ENCODE results near the gene RSPO3.
"Not testable (repeated sequence)": the region's sequence is repeated elsewhere in the genome, so short reads cannot be mapped to it uniquely, and the experiment has no call there.

RSPO3 gene

GRCh38 chr6:127214032-127214431 lies 95.6 kb downstream of the RSPO3 start:
- H3K27me3 ChIP-seq (ENCODE audit: control insufficient read depth in 2 of 2, insufficient read depth in 2 of 2, low read length in 2 of 2) = not testable (repeated sequence)

GRCh38 chr6:127214531-127214930 lies 96.1 kb downstream of the RSPO3 start:
- H3K9me3 ChIP-seq (ENCODE audit: control insufficient read depth in 2 of 2, low read length in 2 of 2); H3K4me1 ChIP-seq (ENCODE audit: control insufficient read depth in 2 of 2, insufficient read depth in 2 of 2, low read length in 2 of 2); H3K27me3 ChIP-seq (ENCODE audit: control insufficient read depth in 2 of 2, insufficient read depth in 2 of 2, low read length in 2 of 2); H3K9ac ChIP-seq (ENCODE audit: low read depth in 1 of 2, low read length in 2 of 2); H3K27ac ChIP-seq (ENCODE audit: low read depth in 2 of 2, low read length in 2 of 2); H3K36me3 ChIP-seq (ENCODE audit: control insufficient read depth in 2 of 2, insufficient read depth in 2 of 2, low read length in 2 of 2); H3K4me3 ChIP-seq (ENCODE audit: low read length in 2 of 2): not testable (repeated sequence)

More at GRCh38 chr6:127214032-127214431, 95.6 kb downstream of the RSPO3 start:
- not testable (repeated sequence) for H3K4me1 ChIP-seq (ENCODE audit: control insufficient read depth in 2 of 2, insufficient read depth in 2 of 2, low read length in 2 of 2); H3K4me3 ChIP-seq (ENCODE audit: low read length in 2 of 2); H3K9me3 ChIP-seq (ENCODE audit: control insufficient read depth in 2 of 2, low read length in 2 of 2); H3K36me3 ChIP-seq (ENCODE audit: control insufficient read depth in 2 of 2, insufficient read depth in 2 of 2, low read length in 2 of 2); H3K9ac ChIP-seq (ENCODE audit: low read depth in 1 of 2, low read length in 2 of 2); H3K27ac ChIP-seq (ENCODE audit: low read depth in 2 of 2, low read length in 2 of 2)

DNA sequence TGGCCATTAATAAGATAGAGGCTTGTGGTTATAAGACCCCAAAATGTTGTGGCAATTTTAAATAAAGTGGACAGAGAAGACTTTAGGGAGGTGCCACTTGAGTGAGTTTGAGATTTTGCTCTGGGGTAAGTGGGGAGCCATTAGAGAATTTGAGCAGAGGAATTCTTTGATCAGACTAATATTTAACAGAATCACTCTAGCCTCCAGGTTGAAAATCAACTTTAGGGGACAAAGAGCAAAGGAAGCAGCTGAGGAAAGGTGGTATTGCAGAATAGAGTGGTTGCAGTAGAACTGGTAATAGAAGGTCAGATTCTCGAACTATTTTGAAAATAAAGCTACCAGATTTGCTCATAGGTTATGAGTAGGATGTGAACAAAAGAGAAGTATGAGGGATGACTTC lies 97.5 kb downstream of the RSPO3 start:
- H3K27me3 ChIP-seq (ENCODE audit: control insufficient read depth in 2 of 2, insufficient read depth in 2 of 2, low read length in 2 of 2) = no peaks in the 10 kb centered on the region
- H3K36me3 ChIP-seq (ENCODE audit: control insufficient read depth in 2 of 2, insufficient read depth in 2 of 2, low read length in 2 of 2) = no peaks in the 10 kb centered on the region
- no peak overlapping the region for H3K4me3 ChIP-seq (ENCODE audit: low read length in 2 of 2)
- H3K9ac ChIP-seq (ENCODE audit: low read depth in 1 of 2, low read length in 2 of 2) = no peak overlapping the region
- no peaks in the 10 kb centered on the region for H3K4me1 ChIP-seq (ENCODE audit: control insufficient read depth in 2 of 2, insufficient read depth in 2 of 2, low read length in 2 of 2)
- no peak overlapping the region for H3K27ac ChIP-seq (ENCODE audit: low read depth in 2 of 2, low read length in 2 of 2)
- no peaks in the 10 kb centered on the region for H3K9me3 ChIP-seq (ENCODE audit: control insufficient read depth in 2 of 2, low read length in 2 of 2)

DNA sequence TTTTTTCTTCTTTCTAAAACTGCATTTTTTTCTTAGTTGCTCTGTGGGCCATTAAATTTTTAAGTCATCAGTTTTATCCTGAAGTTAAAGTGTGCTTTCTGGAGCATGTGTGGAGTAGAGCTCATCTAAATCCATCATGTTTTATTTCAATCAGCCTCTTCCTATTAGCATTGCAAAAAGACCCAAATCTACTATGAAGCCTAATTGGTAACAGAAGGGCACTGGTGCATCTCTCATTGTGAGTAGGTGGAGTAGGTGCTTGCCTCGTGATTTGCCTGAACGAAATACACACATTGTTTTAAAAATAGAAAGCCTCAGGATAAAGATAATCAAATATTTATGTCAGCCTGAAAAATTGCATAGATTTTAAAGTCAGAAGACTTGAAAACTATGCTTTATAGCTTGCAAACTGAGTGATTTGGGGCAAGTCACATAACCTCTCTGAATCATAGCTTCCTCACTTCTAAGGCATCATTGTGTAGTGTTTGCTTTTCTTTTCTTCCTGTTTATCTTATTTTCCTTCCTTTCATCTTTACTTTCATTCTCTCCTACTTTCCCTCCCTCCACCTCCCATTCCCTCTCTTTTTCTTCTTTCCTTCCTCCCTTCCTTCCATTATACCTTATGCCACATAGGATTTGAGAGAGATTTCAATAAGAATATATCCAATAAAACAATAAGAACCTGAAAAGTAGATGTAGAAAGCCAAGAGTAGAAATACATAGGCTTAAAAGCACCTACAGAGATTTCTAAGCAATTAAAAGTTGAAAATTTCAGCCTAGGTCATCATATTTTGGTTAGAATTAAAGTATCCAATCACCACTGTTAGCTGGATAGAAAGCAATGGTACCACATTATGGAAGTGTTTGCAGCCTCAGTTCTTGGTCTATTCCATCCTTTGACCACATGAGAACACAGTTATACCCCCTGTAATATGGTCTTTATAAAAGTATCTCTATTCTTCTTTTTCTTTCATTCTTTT lies 98.6 kb downstream of the RSPO3 start:
- Histone ChIP-seq H3K27ac (ENCODE audit: low read depth in 2 of 2, low read length in 2 of 2) (no peak overlapping the region), H3K9ac (ENCODE audit: low read depth in 1 of 2, low read length in 2 of 2) (no peak overlapping the region)

GRCh38 chr6:127219869-127220268 lies 101.4 kb downstream of the RSPO3 start:
- Histone ChIP-seq H3K4me1 (ENCODE audit: control insufficient read depth in 2 of 2, insufficient read depth in 2 of 2, low read length in 2 of 2) (no peaks in the 10 kb centered on the region), H3K27me3 (ENCODE audit: control insufficient read depth in 2 of 2, insufficient read depth in 2 of 2, low read length in 2 of 2) (no peaks in the 10 kb centered on the region), H3K27ac (ENCODE audit: low read depth in 2 of 2, low read length in 2 of 2) (no peak overlapping the region), H3K4me3 (ENCODE audit: low read length in 2 of 2) (no peak overlapping the region), H3K9ac (ENCODE audit: low read depth in 1 of 2, low read length in 2 of 2) (no peak overlapping the region), H3K36me3 (ENCODE audit: control insufficient read depth in 2 of 2, insufficient read depth in 2 of 2, low read length in 2 of 2) (no peaks in the 10 kb centered on the region), H3K9me3 (ENCODE audit: control insufficient read depth in 2 of 2, low read length in 2 of 2) (no peaks in the 10 kb centered on the region)

More for the DNA sequence above, 98.6 kb downstream of the RSPO3 start:
- no peaks in the 10 kb centered on the region for H3K36me3 ChIP-seq (ENCODE audit: control insufficient read depth in 2 of 2, insufficient read depth in 2 of 2, low read length in 2 of 2)
- no peaks in the 10 kb centered on the region for H3K9me3 ChIP-seq (ENCODE audit: control insufficient read depth in 2 of 2, low read length in 2 of 2)
- no peaks in the 10 kb centered on the region for H3K27me3 ChIP-seq (ENCODE audit: control insufficient read depth in 2 of 2, insufficient read depth in 2 of 2, low read length in 2 of 2)
- H3K4me1 ChIP-seq (ENCODE audit: control insufficient read depth in 2 of 2, insufficient read depth in 2 of 2, low read length in 2 of 2) = no peaks in the 10 kb centered on the region
- no peak overlapping the region for H3K4me3 ChIP-seq (ENCODE audit: low read length in 2 of 2)

DNA sequence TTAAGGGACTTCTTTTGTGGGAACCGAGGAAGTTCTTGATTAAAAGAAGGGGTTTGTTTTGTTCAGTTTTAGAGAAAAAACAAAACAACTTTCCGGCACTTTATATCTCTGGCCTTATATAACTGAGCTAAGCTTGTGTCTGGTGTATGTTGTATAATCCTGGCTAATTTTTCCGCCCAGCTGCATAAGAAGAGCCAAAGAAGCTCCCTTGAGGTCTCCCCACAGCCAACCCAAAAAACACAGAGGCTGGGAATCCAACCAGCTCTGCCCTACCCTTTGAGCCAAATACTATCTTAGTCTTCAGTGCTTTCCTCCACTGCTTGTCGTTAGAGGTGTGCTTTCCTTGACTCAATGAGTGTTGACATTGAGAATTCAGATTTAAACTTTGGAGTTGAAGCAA lies 102.7 kb downstream of the RSPO3 start:
- no peak overlapping the region for H3K9ac ChIP-seq (ENCODE audit: low read depth in 1 of 2, low read length in 2 of 2)
- H3K4me1 ChIP-seq (ENCODE audit: control insufficient read depth in 2 of 2, insufficient read depth in 2 of 2, low read length in 2 of 2) = no peaks in the 10 kb centered on the region
- H3K4me3 ChIP-seq (ENCODE audit: low read length in 2 of 2) = no peak overlapping the region
- no peaks in the 10 kb centered on the region for H3K9me3 ChIP-seq (ENCODE audit: control insufficient read depth in 2 of 2, low read length in 2 of 2)
- no peaks in the 10 kb centered on the region for H3K27me3 ChIP-seq (ENCODE audit: control insufficient read depth in 2 of 2, insufficient read depth in 2 of 2, low read length in 2 of 2)
- no peaks in the 10 kb centered on the region for H3K36me3 ChIP-seq (ENCODE audit: control insufficient read depth in 2 of 2, insufficient read depth in 2 of 2, low read length in 2 of 2)
- no peak overlapping the region for H3K27ac ChIP-seq (ENCODE audit: low read depth in 2 of 2, low read length in 2 of 2)

DNA sequence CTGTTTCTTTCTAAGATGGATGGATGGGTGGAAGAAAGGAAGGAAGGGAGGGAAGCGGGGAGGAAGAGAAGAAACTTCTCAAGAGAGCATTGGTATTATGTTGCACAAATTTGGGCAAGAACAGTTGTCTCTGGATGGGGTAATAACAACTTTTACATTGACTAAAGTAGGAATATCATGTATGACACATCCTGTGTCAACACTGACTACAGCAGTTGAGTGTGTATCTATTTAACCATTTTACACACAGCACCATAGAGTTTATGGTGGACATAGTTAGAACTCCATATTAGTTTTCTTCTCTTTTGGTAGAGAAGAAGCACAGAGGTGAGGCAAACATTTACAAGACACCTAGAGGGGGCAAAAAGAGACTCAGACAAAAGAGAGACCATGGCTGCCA lies 103.9 kb downstream of the RSPO3 start:
- Histone ChIP-seq H3K36me3 (ENCODE audit: control insufficient read depth in 2 of 2, insufficient read depth in 2 of 2, low read length in 2 of 2) (no peaks in the 10 kb centered on the region), H3K9ac (ENCODE audit: low read depth in 1 of 2, low read length in 2 of 2) (no peak overlapping the region), H3K27me3 (ENCODE audit: control insufficient read depth in 2 of 2, insufficient read depth in 2 of 2, low read length in 2 of 2) (no peaks in the 10 kb centered on the region), H3K9me3 (ENCODE audit: control insufficient read depth in 2 of 2, low read length in 2 of 2) (no peaks in the 10 kb centered on the region), H3K4me3 (ENCODE audit: low read length in 2 of 2) (no peak overlapping the region), H3K4me1 (ENCODE audit: control insufficient read depth in 2 of 2, insufficient read depth in 2 of 2, low read length in 2 of 2) (no peaks in the 10 kb centered on the region), H3K27ac (ENCODE audit: low read depth in 2 of 2, low read length in 2 of 2) (no peak overlapping the region)

DNA sequence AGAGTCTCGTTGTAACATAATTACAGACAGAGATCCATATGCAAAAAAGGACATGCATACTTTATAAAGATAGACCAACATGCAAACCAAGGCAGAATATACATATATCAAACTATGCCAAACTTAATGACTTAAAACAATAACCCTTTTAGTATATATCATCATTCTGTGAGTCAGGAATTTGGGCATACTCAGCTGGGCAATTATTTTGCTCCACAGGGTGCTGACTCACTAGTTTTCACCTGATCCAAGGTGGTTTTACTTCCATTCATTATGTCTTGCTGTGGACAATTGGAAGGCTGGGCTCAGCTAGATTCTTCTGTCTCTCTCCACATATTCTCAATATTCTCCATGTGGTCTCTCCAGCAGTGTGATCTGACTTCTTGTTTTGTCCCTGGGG lies 107.0 kb downstream of the RSPO3 start:
- Histone ChIP-seq H3K9me3 (ENCODE audit: control insufficient read depth in 2 of 2, low read length in 2 of 2) (no peaks in the 10 kb centered on the region), H3K4me1 (ENCODE audit: control insufficient read depth in 2 of 2, insufficient read depth in 2 of 2, low read length in 2 of 2) (no peaks in the 10 kb centered on the region), H3K27ac (ENCODE audit: low read depth in 2 of 2, low read length in 2 of 2) (no peak overlapping the region), H3K9ac (ENCODE audit: low read depth in 1 of 2, low read length in 2 of 2) (no peak overlapping the region), H3K4me3 (ENCODE audit: low read length in 2 of 2) (no peak overlapping the region), H3K27me3 (ENCODE audit: control insufficient read depth in 2 of 2, insufficient read depth in 2 of 2, low read length in 2 of 2) (no peaks in the 10 kb centered on the region), H3K36me3 (ENCODE audit: control insufficient read depth in 2 of 2, insufficient read depth in 2 of 2, low read length in 2 of 2) (no peaks in the 10 kb centered on the region)

DNA sequence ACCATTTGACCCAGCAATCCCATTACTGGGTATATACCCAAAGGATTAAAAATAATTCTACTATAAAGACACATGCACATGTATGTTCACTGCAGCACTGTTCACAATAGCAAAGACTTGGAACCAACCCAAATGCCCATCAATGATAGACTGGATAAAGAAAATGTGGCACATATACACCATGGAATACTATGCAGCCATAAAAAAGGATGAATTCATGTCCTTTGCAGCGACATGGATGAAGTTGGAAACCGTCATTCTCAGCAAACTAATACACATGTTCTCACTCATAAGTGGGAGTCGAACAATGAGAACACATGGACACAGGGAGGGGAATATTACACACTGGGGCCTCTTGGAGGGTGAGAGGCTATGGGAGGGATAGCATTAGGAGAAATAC lies 115.3 kb downstream of the RSPO3 start:
- not testable (repeated sequence) for H3K4me3 ChIP-seq (ENCODE audit: low read length in 2 of 2); H3K36me3 ChIP-seq (ENCODE audit: control insufficient read depth in 2 of 2, insufficient read depth in 2 of 2, low read length in 2 of 2); H3K27ac ChIP-seq (ENCODE audit: low read depth in 2 of 2, low read length in 2 of 2); H3K4me1 ChIP-seq (ENCODE audit: control insufficient read depth in 2 of 2, insufficient read depth in 2 of 2, low read length in 2 of 2); H3K9me3 ChIP-seq (ENCODE audit: control insufficient read depth in 2 of 2, low read length in 2 of 2); H3K27me3 ChIP-seq (ENCODE audit: control insufficient read depth in 2 of 2, insufficient read depth in 2 of 2, low read length in 2 of 2); H3K9ac ChIP-seq (ENCODE audit: low read depth in 1 of 2, low read length in 2 of 2)

GRCh38 chr6:127243501-127243900 lies 125.0 kb downstream of the RSPO3 start:
- H3K27ac ChIP-seq (ENCODE audit: low read depth in 2 of 2, low read length in 2 of 2) = no peak overlapping the region
- no peak overlapping the region for H3K9ac ChIP-seq (ENCODE audit: low read depth in 1 of 2, low read length in 2 of 2)
- H3K27me3 ChIP-seq (ENCODE audit: control insufficient read depth in 2 of 2, insufficient read depth in 2 of 2, low read length in 2 of 2) = no peaks in the 10 kb centered on the region
- no peaks in the 10 kb centered on the region for H3K9me3 ChIP-seq (ENCODE audit: control insufficient read depth in 2 of 2, low read length in 2 of 2)
- no peaks in the 10 kb centered on the region for H3K4me1 ChIP-seq (ENCODE audit: control insufficient read depth in 2 of 2, insufficient read depth in 2 of 2, low read length in 2 of 2)
- H3K4me3 ChIP-seq (ENCODE audit: low read length in 2 of 2) = no peak overlapping the region
- no peaks in the 10 kb centered on the region for H3K36me3 ChIP-seq (ENCODE audit: control insufficient read depth in 2 of 2, insufficient read depth in 2 of 2, low read length in 2 of 2)

Measured in mucosa of rectum (tissue), 2 donors.